Measurements from ENCODE around the gene EGFR. TPM values are rescaled to one million over a fixed set of nuclear protein-coding genes. Genes with fewer than 3 reads are reported as not detected.

The EGFR gene
- polyA plus RNA-seq, 3 donors: 12.6 to 24.4 (median 13.6) TPM

- 80 to 89% (median 85%) methylated on average over 8 of the region's 8 CpGs for WGBS, 3 donors
- no peak overlapping the region for H3K27ac ChIP-seq (ENCODE audit: low read depth, low read length)
These were observed 166.5 kb downstream of the EGFR start for GRCh38 chr7:55185321-55185802.

GRCh38 chr7:55185941-55186609, 167.3 kb downstream of the EGFR start:
- no peak overlapping the region for H3K27ac ChIP-seq (ENCODE audit: low read depth, low read length)
- WGBS, 3 donors: 84 to 94% (median 84%) methylated on average over 15 of the region's 15 CpGs

GRCh38 chr7:55187701-55188491, 169.1 kb downstream of the EGFR start:
- 33 to 40% (median 38%) methylated on average over 11 of the region's 11 CpGs for WGBS, 3 donors
- no peak overlapping the region for H3K27ac ChIP-seq (ENCODE audit: low read depth, low read length)

- H3K27ac ChIP-seq (ENCODE audit: low read depth, low read length): no peak overlapping the region
- WGBS, 3 donors: 25 to 54% (median 54%) methylated on average over 15 of the region's 15 CpGs
These were observed 169.8 kb downstream of the EGFR start for GRCh38 chr7:55188590-55189138.

GRCh38 chr7:55189146-55189766, 170.4 kb downstream of the EGFR start:
- no peak overlapping the region for H3K27ac ChIP-seq (ENCODE audit: low read depth, low read length)
- 72 to 76% (median 74%) methylated on average over 11 of the region's 11 CpGs for WGBS, 3 donors

GRCh38 chr7:55189878-55190436, 171.1 kb downstream of the EGFR start:
- WGBS, 3 donors: 69 to 91% (median 76%) methylated on average over 16 of the region's 16 CpGs
- no peak overlapping the region for H3K27ac ChIP-seq (ENCODE audit: low read depth, low read length)

GRCh38 chr7:55190511-55191160, 171.8 kb downstream of the EGFR start:
- H3K27ac ChIP-seq (ENCODE audit: low read depth, low read length): no peak overlapping the region
- 87 to 95% (median 89%) methylated on average over 7 of the region's 7 CpGs for WGBS, 3 donors

- WGBS, 3 donors: 88 to 94% (median 93%) methylated on average over 17 of the region's 17 CpGs
These were observed 172.5 kb downstream of the EGFR start for GRCh38 chr7:55191161-55191925.

GRCh38 chr7:55191926-55192692, 173.3 kb downstream of the EGFR start:
- H3K27ac ChIP-seq (ENCODE audit: low read depth, low read length): no peak overlapping the region
- WGBS, 3 donors: 81 to 88% (median 84%) methylated on average over 17 of the region's 17 CpGs

More at GRCh38 chr7:55191161-55191925, 172.5 kb downstream of the EGFR start:
- no peak overlapping the region for H3K27ac ChIP-seq (ENCODE audit: low read depth, low read length)

- no peak overlapping the region for H3K27ac ChIP-seq (ENCODE audit: low read depth, low read length)
- 38 to 56% (median 45%) methylated on average over 7 of the region's 7 CpGs for WGBS, 3 donors
These were observed 173.9 kb downstream of the EGFR start for GRCh38 chr7:55192723-55193122.

- 83 to 87% (median 85%) methylated on average over 9 of the region's 9 CpGs for WGBS, 3 donors
- no peak overlapping the region for H3K27ac ChIP-seq (ENCODE audit: low read depth, low read length)
These were observed 174.4 kb downstream of the EGFR start for GRCh38 chr7:55193245-55193644.

GRCh38 chr7:55194522-55194921, 175.7 kb downstream of the EGFR start:
- WGBS, 3 donors: 89 to 93% (median 91%) methylated on average over 6 of the region's 6 CpGs
- H3K27ac ChIP-seq (ENCODE audit: low read depth, low read length): no peak overlapping the region

GRCh38 chr7:55198634-55199392, 180.0 kb downstream of the EGFR start:
- WGBS, 3 donors: 84 to 93% (median 85%) methylated on average over 8 of the region's 8 CpGs
- H3K27ac ChIP-seq (ENCODE audit: low read depth, low read length): no peak overlapping the region

GRCh38 chr7:55199418-55199817, 180.6 kb downstream of the EGFR start:
- H3K27ac ChIP-seq (ENCODE audit: low read depth, low read length): no peak overlapping the region
- WGBS, 3 donors: 58 to 93% (median 84%) methylated on average over 1 of the region's 1 CpG

GRCh38 chr7:55200441-55200840, 181.6 kb downstream of the EGFR start:
- H3K27ac ChIP-seq (ENCODE audit: low read depth, low read length): no peak overlapping the region
- 90 to 93% (median 91%) methylated on average over 11 of the region's 11 CpGs for WGBS, 3 donors
